ENCODE results near the gene GALNT18.

DNA sequence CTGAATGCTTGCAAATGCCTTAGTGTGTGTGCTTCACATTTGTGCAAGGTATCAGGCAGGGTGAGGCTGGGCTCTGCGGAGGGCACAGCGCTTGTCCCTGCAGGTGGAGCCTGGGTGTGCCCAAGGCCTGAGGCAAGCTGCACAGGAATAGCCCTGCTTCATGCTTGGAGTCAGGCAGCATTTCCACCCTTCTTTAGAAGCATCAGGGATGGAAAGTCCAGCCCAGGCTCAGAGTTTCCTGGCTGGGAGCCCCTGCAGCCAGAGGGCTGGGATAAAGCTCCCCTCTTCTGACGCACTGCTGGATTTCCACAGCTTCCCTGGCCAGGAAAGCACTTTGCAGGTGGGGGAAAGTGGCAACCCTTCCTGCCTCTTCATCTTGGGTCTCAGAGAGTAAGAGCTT is 63.4 kb downstream of the GALNT18 start:
- TF ChIP-seq POLR2A (IDR thresholded peaks at IDR 0.05) (no peak), POLR2AphosphoS5 (IDR thresholded peaks at IDR 0.05) (no peak)
- TF ChIP-seq, protein P1, sequence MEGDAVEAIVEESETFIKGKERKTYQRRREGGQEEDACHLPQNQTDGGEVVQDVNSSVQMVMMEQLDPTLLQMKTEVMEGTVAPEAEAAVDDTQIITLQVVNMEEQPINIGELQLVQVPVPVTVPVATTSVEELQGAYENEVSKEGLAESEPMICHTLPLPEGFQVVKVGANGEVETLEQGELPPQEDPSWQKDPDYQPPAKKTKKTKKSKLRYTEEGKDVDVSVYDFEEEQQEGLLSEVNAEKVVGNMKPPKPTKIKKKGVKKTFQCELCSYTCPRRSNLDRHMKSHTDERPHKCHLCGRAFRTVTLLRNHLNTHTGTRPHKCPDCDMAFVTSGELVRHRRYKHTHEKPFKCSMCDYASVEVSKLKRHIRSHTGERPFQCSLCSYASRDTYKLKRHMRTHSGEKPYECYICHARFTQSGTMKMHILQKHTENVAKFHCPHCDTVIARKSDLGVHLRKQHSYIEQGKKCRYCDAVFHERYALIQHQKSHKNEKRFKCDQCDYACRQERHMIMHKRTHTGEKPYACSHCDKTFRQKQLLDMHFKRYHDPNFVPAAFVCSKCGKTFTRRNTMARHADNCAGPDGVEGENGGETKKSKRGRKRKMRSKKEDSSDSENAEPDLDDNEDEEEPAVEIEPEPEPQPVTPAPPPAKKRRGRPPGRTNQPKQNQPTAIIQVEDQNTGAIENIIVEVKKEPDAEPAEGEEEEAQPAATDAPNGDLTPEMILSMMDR (IDR thresholded peaks at IDR 0.05) = no peak

Data from prostate gland (tissue), 2 donors.